ENCODE measurements around the gene HNRNPA1.
A peak's percentile ranks its signal among the peaks of the same experiment; 100 is the strongest.
"Not testable (repeated sequence)": the region's sequence is repeated elsewhere in the genome, so short reads cannot be mapped to it uniquely, and the experiment has no call there.

Gene HNRNPA1

GRCh38 chr12:54325442-54326109, 45.0 kb downstream of the HNRNPA1 start:
- ChIA-PET CTCF (interaction anchor here (0.6 to 2.2 kb wide), 21 partner anchors 8 to 125 kb away, joined by 3 to 21 read pairs (median 4); no protein-coding TSS in a partner anchor), POLR2A (interaction anchor here (0.6 to 2.9 kb wide), 14 partner anchors 9 to 110 kb away, joined by 3 to 42 read pairs (median 4); partner anchors contain the start of genes CBX5 and HNRNPA1)
- not testable (repeated sequence) for DNase-seq (ENCODE audit: extremely low spot score)
- TF ChIP-seq ZNF384 (IDR thresholded peaks at IDR 0.05), result peak; percentile 77
- TF ChIP-seq L3MBTL2 (conservative IDR thresholded peaks at IDR 0.05), result peak; percentile 52

DNA sequence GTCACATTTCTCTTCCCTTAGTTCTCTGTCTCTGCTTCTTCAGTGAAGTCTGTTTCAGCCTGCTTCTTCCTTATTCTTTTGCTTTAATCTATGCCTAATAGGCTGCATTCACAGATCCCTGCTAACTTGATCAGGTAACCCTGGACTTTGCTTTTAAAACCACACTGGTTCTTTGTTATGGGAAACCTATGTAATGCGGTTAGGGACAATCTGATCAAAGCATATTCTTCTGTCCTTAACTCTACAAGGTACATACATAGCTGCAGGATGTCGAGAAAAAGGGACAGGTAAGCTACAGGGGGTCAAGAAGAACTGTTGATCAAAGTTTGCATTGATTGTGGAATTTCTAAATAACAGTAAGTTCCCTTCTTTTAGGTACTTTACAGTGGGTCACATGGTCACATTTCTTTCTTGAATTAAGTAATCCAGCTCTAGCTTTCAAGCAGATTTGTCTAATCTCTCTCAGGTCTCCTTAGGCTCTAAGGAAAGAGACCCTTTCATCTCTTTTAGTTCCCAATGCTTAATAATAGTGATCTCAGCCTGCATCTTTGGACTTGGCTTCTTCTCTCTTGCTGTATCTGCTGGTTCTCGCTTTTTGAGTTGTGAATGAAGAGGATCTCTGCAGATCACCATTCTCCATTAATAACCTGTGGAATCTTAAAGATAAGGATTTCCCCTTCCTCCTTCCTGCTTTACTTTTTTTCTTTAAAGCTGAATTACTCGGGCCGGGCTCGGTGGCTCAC, 48.2 kb downstream of the HNRNPA1 start:
- CTCF ChIA-PET, result interaction anchor here (0.9 kb wide), 1 partner anchor 30 kb away, joined by 3 read pairs; no protein-coding TSS in a partner anchor
- POLR2A ChIA-PET, result interaction anchor here (1.7 kb wide), 1 partner anchor 48 kb away, joined by 5 read pairs; the partner anchor contains the start of genes CBX5 and HNRNPA1
- DNase-seq (ENCODE audit: extremely low spot score), result no peak
- TF ChIP-seq TARDBP (IDR thresholded peaks at IDR 0.05) (no peak), CTBP1 (IDR thresholded peaks at IDR 0.05; ENCODE audit: borderline replicate concordance) (no peak), HDGF (IDR thresholded peaks at IDR 0.05; ENCODE audit: borderline replicate concordance) (no peak), FOXK2 (IDR thresholded peaks at IDR 0.05) (no peak), PKNOX1 (IDR thresholded peaks at IDR 0.05) (no peak), SP1 (IDR thresholded peaks at IDR 0.05) (no peak), FOXA1 (IDR thresholded peaks at IDR 0.05) (no peak), LEF1 (IDR thresholded peaks at IDR 0.05; ENCODE audit: borderline replicate concordance) (no peak), ARNT (IDR thresholded peaks at IDR 0.05) (no peak), NFRKB (IDR thresholded peaks at IDR 0.05) (no peak), ELF4 (IDR thresholded peaks at IDR 0.05) (no peak), L3MBTL2 (conservative IDR thresholded peaks at IDR 0.05) (no peak), FOXM1 (IDR thresholded peaks at IDR 0.05; ENCODE audit: borderline replicate concordance) (no peak), SUZ12 (IDR thresholded peaks at IDR 0.05) (no peak), BHLHE40 (IDR thresholded peaks at IDR 0.05; ENCODE audit: borderline replicate concordance) (no peak), ZNF384 (IDR thresholded peaks at IDR 0.05) (no peak)

DNA sequence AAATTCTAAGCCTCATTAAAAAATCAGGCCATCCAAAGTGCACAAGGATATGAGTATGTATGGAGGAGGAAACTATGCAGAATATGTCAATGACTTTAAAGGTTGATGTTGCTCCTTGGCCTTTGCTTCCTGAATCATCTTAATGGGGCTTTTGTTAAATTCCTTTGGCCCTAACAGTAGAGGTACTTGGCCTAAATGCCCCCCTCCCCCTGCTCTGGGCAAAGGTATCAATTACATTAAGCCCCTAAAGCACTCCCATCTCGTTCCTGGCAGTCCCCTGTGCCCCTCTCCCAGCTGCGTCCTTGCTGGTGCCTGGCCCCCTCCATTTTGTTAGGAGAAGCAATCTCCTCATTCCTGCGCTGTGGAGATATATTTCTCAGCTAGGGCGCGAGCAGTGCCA, 49.2 kb downstream of the HNRNPA1 start:
- TF ChIP-seq L3MBTL2 (conservative IDR thresholded peaks at IDR 0.05) (no peak), TARDBP (IDR thresholded peaks at IDR 0.05) (no peak), PKNOX1 (IDR thresholded peaks at IDR 0.05) (no peak), LEF1 (IDR thresholded peaks at IDR 0.05; ENCODE audit: borderline replicate concordance) (no peak), FOXM1 (IDR thresholded peaks at IDR 0.05; ENCODE audit: borderline replicate concordance) (no peak), SP1 (IDR thresholded peaks at IDR 0.05) (no peak), HDGF (IDR thresholded peaks at IDR 0.05; ENCODE audit: borderline replicate concordance) (no peak), SUZ12 (IDR thresholded peaks at IDR 0.05) (no peak), ZNF384 (IDR thresholded peaks at IDR 0.05) (no peak), ARNT (IDR thresholded peaks at IDR 0.05) (no peak), CTBP1 (IDR thresholded peaks at IDR 0.05; ENCODE audit: borderline replicate concordance) (no peak), BHLHE40 (IDR thresholded peaks at IDR 0.05; ENCODE audit: borderline replicate concordance) (no peak), ELF4 (IDR thresholded peaks at IDR 0.05) (no peak)
- DNase-seq (ENCODE audit: extremely low spot score), result no peak
- CTCF ChIA-PET, result no interaction called here

DNA sequence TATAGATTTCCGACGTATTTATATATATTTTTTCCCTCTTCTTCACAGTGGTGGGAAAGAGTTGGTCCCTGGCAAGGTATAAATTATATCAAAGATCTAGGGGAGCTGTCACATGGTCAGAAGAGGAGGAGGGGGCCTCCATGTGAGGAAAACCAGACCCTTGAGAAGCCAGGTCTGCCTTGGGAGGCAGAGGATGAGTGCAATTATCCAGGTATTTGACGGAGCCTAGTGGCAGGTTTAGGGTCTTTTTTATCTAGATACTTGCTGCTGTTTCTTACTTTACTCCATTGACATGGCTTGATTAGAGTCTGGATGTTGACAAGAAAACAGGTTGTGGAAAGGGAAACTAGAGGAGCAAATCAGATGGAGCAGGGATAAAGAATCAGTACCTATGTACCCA, 49.9 kb downstream of the HNRNPA1 start:
- no peak for TF ChIP-seq TARDBP (IDR thresholded peaks at IDR 0.05)
- no peak for TF ChIP-seq PKNOX1 (IDR thresholded peaks at IDR 0.05)
- TF ChIP-seq SUZ12 (IDR thresholded peaks at IDR 0.05), result no peak
- TF ChIP-seq CTBP1 (IDR thresholded peaks at IDR 0.05; ENCODE audit: borderline replicate concordance), result no peak
- TF ChIP-seq ELF4 (IDR thresholded peaks at IDR 0.05), result no peak
- TF ChIP-seq ARNT (IDR thresholded peaks at IDR 0.05), result no peak
- TF ChIP-seq FOXM1 (IDR thresholded peaks at IDR 0.05; ENCODE audit: borderline replicate concordance), result no peak
- TF ChIP-seq FOXA1 (IDR thresholded peaks at IDR 0.05), result no peak
- no peak for TF ChIP-seq L3MBTL2 (conservative IDR thresholded peaks at IDR 0.05)
- TF ChIP-seq NFRKB (IDR thresholded peaks at IDR 0.05), result no peak
- no peak for TF ChIP-seq LEF1 (IDR thresholded peaks at IDR 0.05; ENCODE audit: borderline replicate concordance)
- TF ChIP-seq HDGF (IDR thresholded peaks at IDR 0.05; ENCODE audit: borderline replicate concordance), result no peak
- no peak for TF ChIP-seq FOXK2 (IDR thresholded peaks at IDR 0.05)
- no peak for TF ChIP-seq BHLHE40 (IDR thresholded peaks at IDR 0.05; ENCODE audit: borderline replicate concordance)
- no peak for TF ChIP-seq ZNF384 (IDR thresholded peaks at IDR 0.05)
- no peak for TF ChIP-seq SP1 (IDR thresholded peaks at IDR 0.05)
- CTCF ChIA-PET, result no interaction called here
- no peak for DNase-seq (ENCODE audit: extremely low spot score)
- POLR2A ChIA-PET, result interaction anchor here (1.8 kb wide), 1 partner anchor 29 kb away, joined by 4 read pairs; no protein-coding TSS in a partner anchor

More for the DNA sequence above, 49.2 kb downstream of the HNRNPA1 start:
- POLR2A ChIA-PET, result interaction anchor here (1.8 kb wide), 1 partner anchor 29 kb away, joined by 4 read pairs; no protein-coding TSS in a partner anchor

- POLR2A ChIA-PET, result interaction anchor here (1.8 to 3.6 kb wide), 2 partner anchors 28 to 51 kb away, joined by 4 to 14 read pairs; partner anchors contain the start of genes CBX5 and HNRNPA1
- CTCF ChIA-PET, result interaction anchor here (0.8 kb wide), 1 partner anchor 48 kb away, joined by 3 read pairs; no protein-coding TSS in a partner anchor
- TF ChIP-seq FOXA1 (IDR thresholded peaks at IDR 0.05) (no peak), ELF4 (IDR thresholded peaks at IDR 0.05) (no peak), SUZ12 (IDR thresholded peaks at IDR 0.05) (no peak), FOXK2 (IDR thresholded peaks at IDR 0.05) (no peak), NFRKB (IDR thresholded peaks at IDR 0.05) (no peak), SP1 (IDR thresholded peaks at IDR 0.05) (no peak), FOXM1 (IDR thresholded peaks at IDR 0.05; ENCODE audit: borderline replicate concordance) (no peak), L3MBTL2 (conservative IDR thresholded peaks at IDR 0.05) (no peak), CTBP1 (IDR thresholded peaks at IDR 0.05; ENCODE audit: borderline replicate concordance) (no peak), LEF1 (IDR thresholded peaks at IDR 0.05; ENCODE audit: borderline replicate concordance) (no peak), TARDBP (IDR thresholded peaks at IDR 0.05) (no peak)
- no peak for DNase-seq (ENCODE audit: extremely low spot score)
These were observed 50.9 kb downstream of the HNRNPA1 start for GRCh38 chr12:54331461-54331860.
